Activated effector memory CD4-positive, alpha-beta T cell treated with anti-CD3 and anti-CD28 coated beads, Interleukin-2, amount 50 U/mL, for 16 hours (primary cell): ENCODE data around the gene DMWD.

Source experiments
- DNase-seq: peaks from one replicate; pipeline ENCODE4 v3.0.0-alpha.2; 2020

DMWD gene

DNA sequence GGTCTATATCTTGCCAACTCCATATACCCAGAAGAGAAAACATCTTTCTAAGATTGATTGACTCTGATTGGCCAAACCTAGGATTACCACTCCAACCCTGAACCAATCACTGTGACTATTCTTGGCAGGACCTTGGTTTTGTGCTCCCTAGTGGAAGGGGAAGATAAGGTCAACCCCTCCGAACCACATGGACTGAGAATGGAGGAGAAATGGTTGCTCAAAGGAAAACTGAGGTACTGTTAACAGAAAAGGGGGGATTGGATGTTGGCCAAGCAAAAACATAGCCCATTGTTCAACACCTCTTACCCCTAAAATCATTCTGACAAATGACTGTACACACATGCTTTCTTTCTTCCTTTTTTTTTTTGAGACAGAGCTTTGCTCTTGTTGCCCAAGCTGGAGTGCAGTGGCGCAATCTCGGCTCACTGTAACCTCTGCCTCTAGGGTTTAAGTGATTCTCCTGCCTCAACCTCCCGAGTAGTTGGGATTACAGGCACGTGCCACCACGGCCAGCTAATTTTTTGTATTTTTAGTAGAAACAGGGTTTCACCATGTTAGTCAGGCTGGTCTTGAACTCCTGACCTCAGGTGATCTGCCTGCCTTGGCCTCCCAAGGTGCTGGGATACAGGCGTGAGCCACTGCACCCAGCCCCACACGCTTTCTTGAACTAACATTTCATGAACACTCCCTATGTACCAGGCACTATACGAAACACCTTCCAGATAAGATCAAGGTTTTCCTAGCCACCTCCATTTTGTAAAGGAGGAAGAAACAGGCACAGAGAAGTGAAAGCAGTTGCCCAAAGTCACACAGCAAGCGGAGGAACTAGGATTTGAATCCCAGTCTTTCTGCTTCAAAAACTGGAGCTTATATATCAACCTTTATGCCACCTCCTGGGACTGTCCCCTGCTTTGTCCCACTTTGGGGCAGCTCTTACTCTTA, 52.9 kb downstream of the DMWD start:
- no peak for DNase-seq

DNA sequence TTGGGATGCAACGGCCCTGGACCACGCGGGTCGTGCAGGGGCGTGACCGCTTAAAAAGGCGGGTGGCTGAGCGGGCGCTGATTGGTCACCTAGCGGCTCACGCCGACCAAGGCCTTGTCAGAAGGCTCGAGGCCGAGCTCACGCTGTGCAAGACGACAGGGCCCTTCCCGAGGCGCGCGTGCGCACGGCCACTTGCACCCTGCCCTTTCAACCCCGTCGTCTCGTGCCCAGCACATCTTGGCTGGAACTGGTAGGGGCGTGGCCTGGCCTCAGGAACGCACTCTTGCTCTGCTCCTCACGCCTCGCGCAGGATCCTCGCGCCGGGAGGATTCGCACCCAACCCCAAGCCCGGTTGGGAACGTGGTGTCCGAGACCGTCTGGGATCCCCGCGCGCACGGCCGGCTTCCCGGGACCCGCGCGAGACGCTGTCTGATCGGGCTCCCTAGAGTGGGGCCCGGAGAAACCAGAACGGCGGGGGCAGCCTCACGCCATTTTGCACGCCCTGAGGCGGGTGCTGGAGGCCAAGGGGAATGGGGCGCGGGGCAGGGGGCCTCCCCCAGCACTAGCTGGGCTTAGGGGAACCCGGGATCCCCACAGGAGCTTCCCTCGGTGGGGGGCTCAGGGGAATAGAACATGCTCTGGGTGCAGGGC, 59.4 kb downstream of the DMWD start, which contains the start of gene MEIOSIN:
MEIOSIN (plus strand) TSS at position 280 of the 651 bp plus-strand sequence. CDS start 1,938 bp downstream, outside the sequence.
- DNase-seq = no peak
